Stimulated activated CD4-positive, alpha-beta T cell treated with anti-CD3 and anti-CD28 coated beads, Interleukin-2, amount 100 ng/mL, for 24 hours (primary cell): ENCODE results near the gene AHDC1.

Experiments
- DNase-seq, 2 donors: peaks; one replicate each; pipeline ENCODE4 v3.0.0-alpha.2; 2020

AHDC1 gene

GRCh38 chr1:27576806-27577227, 27.1 kb downstream of the AHDC1 start:
- DNase-seq, result no peak

GRCh38 chr1:27575840-27576331, 28.1 kb downstream of the AHDC1 start:
- peak in 1 of 2 donors; percentile 18 for DNase-seq

- peak in 1 of 2 donors; percentile 22 for DNase-seq
These were observed 28.8 kb downstream of the AHDC1 start for GRCh38 chr1:27574871-27575831.

- DNase-seq, result no peak
These were observed 29.8 kb downstream of the AHDC1 start for GRCh38 chr1:27574001-27574781.

- no peak for DNase-seq
These were observed 31.1 kb downstream of the AHDC1 start for GRCh38 chr1:27572679-27573426.

GRCh38 chr1:27572019-27572678, 31.8 kb downstream of the AHDC1 start:
- DNase-seq, result no peak

GRCh38 chr1:27571439-27572018, 32.4 kb downstream of the AHDC1 start:
- no peak for DNase-seq

GRCh38 chr1:27570784-27571183, 33.2 kb downstream of the AHDC1 start:
- no peak for DNase-seq

GRCh38 chr1:27570356-27570755, 33.6 kb downstream of the AHDC1 start:
- DNase-seq, result no peak

GRCh38 chr1:27569506-27570291, 34.2 kb downstream of the AHDC1 start:
- no peak for DNase-seq

GRCh38 chr1:27569088-27569460, 34.9 kb downstream of the AHDC1 start:
- no peak for DNase-seq

- DNase-seq, result peak; percentile 89 to 97
These were observed 35.5 kb downstream of the AHDC1 start for GRCh38 chr1:27568300-27569087.

- no peak for DNase-seq
These were observed 36.0 kb downstream of the AHDC1 start for GRCh38 chr1:27567971-27568299.

- DNase-seq, result no peak
These were observed 36.8 kb downstream of the AHDC1 start for GRCh38 chr1:27567146-27567526.

- DNase-seq, result no peak
These were observed 37.3 kb downstream of the AHDC1 start for GRCh38 chr1:27566462-27567145.

GRCh38 chr1:27564710-27565649, 39.0 kb downstream of the AHDC1 start:
- no peak for DNase-seq

GRCh38 chr1:27563591-27564471, 40.1 kb downstream of the AHDC1 start:
- no peak for DNase-seq

GRCh38 chr1:27563341-27563590, 40.7 kb downstream of the AHDC1 start:
- no peak for DNase-seq
